ENCODE data around the gene C1QL1. TPM values are rescaled to one million over a fixed set of nuclear protein-coding genes. Genes with fewer than 3 reads are reported as not detected.

The C1QL1 gene
- total and polyA plus RNA-seq, 2 of the 13 experiments (the other 11 are each of a cell fraction or from before 2014, with no cell fraction given), result 0.11 TPM

GRCh38 chr17:44947461-44948314, 20.4 kb downstream of the C1QL1 start, which contains the start of gene KIF18B (continued):
- TF ChIP-seq ZNF652 (CRISPR knock-in tag; IDR thresholded peaks at IDR 0.05; ENCODE audit: borderline replicate concordance, low read depth) (no peak), ZNF160 (CRISPR knock-in tag; IDR thresholded peaks at IDR 0.05) (peak; percentile 73; the same call in 1 of the 2 replicates), ISL2 (CRISPR knock-in tag; IDR thresholded peaks at IDR 0.05) (no peak; the same call in 1 of the 2 replicates), CCAR2 (optimal IDR thresholded peaks at IDR 0.05; ENCODE audit: low read depth, low read length) (no peak), PTBP1 (IDR thresholded peaks at IDR 0.05; ENCODE audit: low read depth, low read length, poor library complexity, severe bottlenecking) (no peak), ZMYM4 (CRISPR knock-in tag; IDR thresholded peaks at IDR 0.05) (peak; percentile 94; the same call in 1 of the 2 replicates), MED8 (CRISPR knock-in tag; IDR thresholded peaks at IDR 0.05; ENCODE audit: insufficient replicate concordance) (no peak), ZNF7 (CRISPR knock-in tag; IDR thresholded peaks at IDR 0.05) (no peak), MXD4 (CRISPR knock-in tag; IDR thresholded peaks at IDR 0.05) (peak; percentile 90), RBM22 (optimal IDR thresholded peaks at IDR 0.05; ENCODE audit: low read length) (peak; percentile 77), HOXA5 (CRISPR knock-in tag; IDR thresholded peaks at IDR 0.05) (peak; percentile 40; the same call in 1 of the 2 replicates), CERS6 (CRISPR knock-in tag; IDR thresholded peaks at IDR 0.05) (0 out of 2 replicates have a peak, but pooled peaks have one; percentile 47), LBX2 (CRISPR knock-in tag; IDR thresholded peaks at IDR 0.05; ENCODE audit: borderline replicate concordance) (peak; percentile 68; the same call in 1 of the 2 replicates), HNRNPLL (IDR thresholded peaks at IDR 0.05; ENCODE audit: low read depth, low read length, poor library complexity, severe bottlenecking) (peak; percentile 76), ZBTB42 (CRISPR knock-in tag; IDR thresholded peaks at IDR 0.05) (no peak), GTF3A (CRISPR knock-in tag; conservative IDR thresholded peaks at IDR 0.05) (peak; percentile 93), ZNF354B (CRISPR knock-in tag; IDR thresholded peaks at IDR 0.05) (0 out of 2 replicates have a peak, but pooled peaks have one; percentile 54), ZNF670 (CRISPR knock-in tag; IDR thresholded peaks at IDR 0.05; ENCODE audit: borderline replicate concordance) (no peak), TP53 (CRISPR knock-in tag; conservative IDR thresholded peaks at IDR 0.05) (0 out of 2 replicates have a peak, but pooled peaks have one; percentile 54), MZF1 (CRISPR knock-in tag; IDR thresholded peaks at IDR 0.05; ENCODE audit: borderline replicate concordance) (no peak), HMG20A (CRISPR knock-in tag; IDR thresholded peaks at IDR 0.05; ENCODE audit: borderline replicate concordance) (no peak), ZBTB14 (CRISPR knock-in tag; IDR thresholded peaks at IDR 0.05) (peak; percentile 52; the same call in 1 of the 2 replicates), MAZ (IDR thresholded peaks at IDR 0.05; ENCODE audit: borderline replicate concordance, low read depth, low read length) (no peak; the same call in 1 of the 2 replicates), MAZ (CRISPR knock-in tag; IDR thresholded peaks at IDR 0.05; ENCODE audit: low read depth) (0 out of 2 replicates have a peak, but pooled peaks have one; percentile 45), ZNF790 (CRISPR knock-in tag; IDR thresholded peaks at IDR 0.05; ENCODE audit: borderline replicate concordance) (no peak), ZFP36 (IDR thresholded peaks at IDR 0.05; ENCODE audit: borderline replicate concordance, low read depth, low read length, partially characterized antibody) (no peak), ZNF446 (CRISPR knock-in tag; IDR thresholded peaks at IDR 0.05) (no peak)
- TF ChIP-seq, protein P1, sequence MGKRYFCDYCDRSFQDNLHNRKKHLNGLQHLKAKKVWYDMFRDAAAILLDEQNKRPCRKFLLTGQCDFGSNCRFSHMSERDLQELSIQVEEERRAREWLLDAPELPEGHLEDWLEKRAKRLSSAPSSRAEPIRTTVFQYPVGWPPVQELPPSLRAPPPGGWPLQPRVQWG (CRISPR knock-in tag; IDR thresholded peaks at IDR 0.05; ENCODE audit: borderline replicate concordance, low read depth), result no peak

Data from HepG2 (cell line).